Left kidney (tissue), 2 donors: ENCODE data around the gene DOCK7. TPM values are rescaled to one million over a fixed set of nuclear protein-coding genes. Genes with fewer than 3 reads are reported as not detected.

ENCODE experiments used
- DNase-seq: peaks from one replicate; pipeline ENCODE4 v3.0.0-alpha.2; 2013
- polyA plus RNA-seq: library from polyadenylated mRNA; unstranded; fragments of 120-200 nt; gene quantifications from one replicate; pipeline ENCODE4 v1.2.1, GENCODE V29; 2013; ENCODE audit not compliant: insufficient read length

The DOCK7 gene
- polyA plus RNA-seq, 1 donor = 74.6 TPM

- no peak for DNase-seq
Observed at GRCh38 chr1:62415687-62416086, 272.5 kb downstream of the DOCK7 start.

- DNase-seq = peak; percentile 79
Observed at GRCh38 chr1:62407398-62408009, 280.7 kb downstream of the DOCK7 start.

- DNase-seq = no peak
Observed at GRCh38 chr1:62406576-62406975, 281.6 kb downstream of the DOCK7 start.

- DNase-seq = no peak
Observed at GRCh38 chr1:62405247-62405646, 282.9 kb downstream of the DOCK7 start.

Other genes starting within 250 kb of the DOCK7 start
- 8.9 TPM for gene ANGPTL3, start 90.9 kb downstream of the DOCK7 start, polyA plus RNA-seq
- gene ATG4C, start 95.7 kb upstream of the DOCK7 start, polyA plus RNA-seq = 19.2 TPM